Kidney (tissue), 14 donors: ENCODE results near the gene HTR1D. TPM values are rescaled to one million over a fixed set of nuclear protein-coding genes. Genes with fewer than 3 reads are reported as not detected.
"Not testable (repeated sequence)": the region's sequence is repeated elsewhere in the genome, so short reads cannot be mapped to it uniquely, and the experiment has no call there.

Experiments
- DNase-seq, 5 donors: peaks; one replicate each; pipeline ENCODE4 v3.0.0-alpha.2; 2013 to 2020
- FAIRE-seq: peaks from 2 replicates; lab custom pipeline; 2012; peaks lifted over from hg19 to GRCh38; lab: Jason Lieb, UNC
- H3K27ac ChIP-seq, 2 donors: one replicate each; pipeline ENCODE4 v1.7.0; 2013; ENCODE audit warnings: low read depth in 2 of 2, low read length in 2 of 2, inconsistent platforms in 1 of 2
- H3K27me3 ChIP-seq: one replicate; pipeline ENCODE4 v1.7.1; 2013; ENCODE audit warnings: low read length, inconsistent platforms; ENCODE audit not compliant: control insufficient read depth, insufficient read depth
- H3K36me3 ChIP-seq, 3 donors: one replicate each; pipeline versions ENCODE4 v1.7.0 to v1.7.1; 2013; ENCODE audit warnings: low read length in 3 of 3, control low read depth in 1 of 3, inconsistent platforms in 1 of 3; ENCODE audit not compliant: insufficient read depth in 3 of 3, control insufficient read depth in 2 of 3
- H3K4me1 ChIP-seq, 3 donors: one replicate each; pipeline versions ENCODE4 v1.7.0 to v1.7.1; 2013; ENCODE audit warnings: low read length in 3 of 3, inconsistent platforms in 1 of 3, low read depth in 1 of 3; ENCODE audit not compliant: control insufficient read depth in 2 of 3, insufficient read depth in 2 of 3
- H3K4me3 ChIP-seq, 3 donors: one replicate each; pipeline versions ENCODE4 v1.7.0 to v1.8.1; 2013; ENCODE audit warnings: low read length in 3 of 3, control low read depth in 1 of 3, inconsistent platforms in 1 of 3
- H3K9ac ChIP-seq, 3 donors: one replicate each; pipeline versions ENCODE4 v1.7.0 to v1.7.1; 2013; ENCODE audit warnings: low read length in 3 of 3, control low read depth in 1 of 3, inconsistent platforms in 1 of 3
- H3K9me3 ChIP-seq, 3 donors: one replicate each; pipeline versions ENCODE4 v1.7.0 to v1.7.1; 2013; ENCODE audit warnings: low read length in 3 of 3, control low read depth in 1 of 3, inconsistent platforms in 1 of 3; ENCODE audit not compliant: control insufficient read depth in 2 of 3, insufficient read depth in 1 of 3
- intact Hi-C: fragments of 100-400 bp; cut with DNase I; formaldehyde crosslinking; loops from one replicate; pipeline ENCODE4 v1.11.1; 2022
- polyA plus RNA-seq: library from polyadenylated mRNA; stranded (reverse); fragments of 350-450 nt; fragmentation: Illumina TruSeq; extraction: RNeasy Lipid Tissue Mini Kit (QIAGEN cat#74804); gene quantifications from one replicate; pipeline ENCODE4 v1.2.3, GENCODE V29; 2014; ENCODE audit warnings: low read depth, low replicate concordance; ENCODE audit not compliant: insufficient read depth
- total RNA-seq: library from RNA; stranded (reverse); fragmentation: NEBNext Ultra II Directional; extraction: Animal tissue kit (Norgen Biotek cat#: 25700); gene quantifications from one replicate; pipeline ENCODE4 v1.2.1, GENCODE V29; 2021
- TF ChIP-seq, protein P1 (sequence below): IDR thresholded peaks from 3 replicates; pipeline ENCODE4 v1.5.1; 2012; ENCODE audit warnings: mild to moderate bottlenecking, moderate library complexity, borderline replicate concordance; ENCODE audit not compliant: insufficient read depth; ENCODE audit errors: extremely low read depth
- donor health status: control.
- donor health status: control.
- donor health status: control.
- donor health status: control.
- donor health status: control.
- donor health status: DM: yes; HTN: yes; CAD: no.
- donor health status: Normal renal cell carcinoma (clear cell type).

The HTR1D gene
- total and polyA plus RNA-seq, 2 donors from 2014 or later: 0.09 TPM; not detected in 1

DNA sequence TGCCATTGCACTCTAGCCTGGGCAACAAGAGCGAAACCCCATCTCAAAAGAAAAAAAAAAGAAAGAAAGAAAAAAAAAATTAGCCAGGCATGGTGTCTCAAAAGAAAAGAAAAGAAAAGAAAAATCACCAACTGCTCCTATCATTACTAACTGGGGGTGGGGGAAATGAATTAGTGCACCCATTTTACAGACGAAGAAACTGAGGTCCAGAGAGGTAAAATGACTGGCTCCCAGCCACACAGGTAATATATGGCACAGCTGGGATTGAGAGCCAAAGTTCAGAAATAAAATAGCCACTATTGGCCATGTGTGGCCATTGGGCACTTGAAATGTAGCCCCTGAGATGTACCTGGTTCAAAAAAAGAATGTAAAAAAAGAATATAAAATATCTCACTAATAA, 8.8 kb downstream of the HTR1D start:
- intact Hi-C loops: no loop called here
- Histone ChIP-seq H3K4me1 (no peaks in the 10 kb centered on the region), H3K27ac (no peak overlapping the region), H3K9ac (no peak overlapping the region), H3K27me3 (no peaks in the 10 kb centered on the region), H3K9me3 (no peaks in the 10 kb centered on the region), H3K36me3 (no peaks in the 10 kb centered on the region), H3K4me3 (no peak overlapping the region)
- no peak for DNase-seq
- FAIRE-seq: no peak
- TF ChIP-seq, protein P1, sequence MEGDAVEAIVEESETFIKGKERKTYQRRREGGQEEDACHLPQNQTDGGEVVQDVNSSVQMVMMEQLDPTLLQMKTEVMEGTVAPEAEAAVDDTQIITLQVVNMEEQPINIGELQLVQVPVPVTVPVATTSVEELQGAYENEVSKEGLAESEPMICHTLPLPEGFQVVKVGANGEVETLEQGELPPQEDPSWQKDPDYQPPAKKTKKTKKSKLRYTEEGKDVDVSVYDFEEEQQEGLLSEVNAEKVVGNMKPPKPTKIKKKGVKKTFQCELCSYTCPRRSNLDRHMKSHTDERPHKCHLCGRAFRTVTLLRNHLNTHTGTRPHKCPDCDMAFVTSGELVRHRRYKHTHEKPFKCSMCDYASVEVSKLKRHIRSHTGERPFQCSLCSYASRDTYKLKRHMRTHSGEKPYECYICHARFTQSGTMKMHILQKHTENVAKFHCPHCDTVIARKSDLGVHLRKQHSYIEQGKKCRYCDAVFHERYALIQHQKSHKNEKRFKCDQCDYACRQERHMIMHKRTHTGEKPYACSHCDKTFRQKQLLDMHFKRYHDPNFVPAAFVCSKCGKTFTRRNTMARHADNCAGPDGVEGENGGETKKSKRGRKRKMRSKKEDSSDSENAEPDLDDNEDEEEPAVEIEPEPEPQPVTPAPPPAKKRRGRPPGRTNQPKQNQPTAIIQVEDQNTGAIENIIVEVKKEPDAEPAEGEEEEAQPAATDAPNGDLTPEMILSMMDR: no peak

GRCh38 chr1:23207733-23208132, 9.6 kb downstream of the HTR1D start:
- DNase-seq, H3K27ac ChIP-seq, H3K4me1 ChIP-seq, H3K27me3 ChIP-seq, H3K4me3 ChIP-seq, H3K9ac ChIP-seq, intact Hi-C loops, FAIRE-seq, H3K36me3 ChIP-seq, H3K9me3 ChIP-seq: not testable (repeated sequence)

DNA sequence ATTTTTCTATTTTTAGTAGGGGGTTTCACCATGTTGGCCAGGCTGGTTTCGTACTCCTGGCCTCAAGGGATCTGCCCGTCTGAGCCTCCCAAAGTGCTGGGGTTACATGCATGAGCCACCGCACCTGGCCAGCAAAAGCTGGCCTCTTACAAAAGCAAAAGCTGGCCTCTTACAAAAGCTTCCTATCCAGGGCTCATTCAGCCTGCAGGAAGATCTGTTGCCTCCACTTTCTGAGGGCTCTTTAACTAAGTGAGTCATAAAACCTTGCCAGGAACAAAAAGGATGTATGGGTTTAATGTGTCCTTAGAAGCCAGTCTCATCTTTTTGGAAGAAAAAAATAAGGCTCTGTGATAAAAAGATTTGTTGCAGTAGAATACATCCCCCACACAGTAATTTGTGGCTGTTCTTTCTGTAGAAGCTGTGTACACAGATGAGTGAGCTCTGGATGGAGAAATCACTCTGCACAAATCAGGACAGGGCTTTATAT, 15.0 kb downstream of the HTR1D start:
- Histone ChIP-seq H3K4me3 (no peak overlapping the region), H3K27ac (no peak overlapping the region), H3K9ac (no peak overlapping the region), H3K27me3 (no peaks in the 10 kb centered on the region), H3K9me3 (no peaks in the 10 kb centered on the region), H3K4me1 (no peaks in the 10 kb centered on the region), H3K36me3 (no peaks in the 10 kb centered on the region)
- FAIRE-seq (no peak), DNase-seq (no peak)
- intact Hi-C loops: no loop called here
- TF ChIP-seq, protein P1: no peak

GRCh38 chr1:23200883-23201282, 16.4 kb downstream of the HTR1D start:
- no peaks in the 10 kb centered on the region for H3K27me3 ChIP-seq
- DNase-seq: no peak
- intact Hi-C loops: no loop called here
- H3K4me1 ChIP-seq: no peaks in the 10 kb centered on the region
- no peak for FAIRE-seq
- no peaks in the 10 kb centered on the region for H3K9me3 ChIP-seq
- H3K27ac ChIP-seq: no peak overlapping the region
- H3K36me3 ChIP-seq: no peaks in the 10 kb centered on the region
- no peak overlapping the region for H3K9ac ChIP-seq
- H3K4me3 ChIP-seq: no peak overlapping the region
- TF ChIP-seq, protein P1: no peak
